Fibroblast of lung (primary cell): Measurements from ENCODE around the gene HDAC4. TPM values are rescaled to one million over a fixed set of nuclear protein-coding genes. Genes with fewer than 3 reads are reported as not detected.

ENCODE experiments used
- DNase-seq, 2 donors: peaks; one replicate each; pipeline versions ENCODE4 v3.0.0 to v3.0.0-alpha.2; 2010; ENCODE audit warnings: low read depth in 2 of 2
- H2AFZ ChIP-seq: 2 replicates; pipeline ENCODE4 v1.5.1; 2012; ENCODE audit warnings: low read length, control low read depth, inconsistent platforms
- H3K27ac ChIP-seq: 2 replicates; pipeline ENCODE4 v1.5.1; 2011; ENCODE audit warnings: low read length, control low read depth; ENCODE audit not compliant: insufficient read depth
- H3K27me3 ChIP-seq: 2 replicates; pipeline ENCODE4 v1.5.1; 2011; ENCODE audit warnings: mild to moderate bottlenecking, low read length; ENCODE audit not compliant: control insufficient read depth, insufficient read depth
- H3K36me3 ChIP-seq: 2 replicates; pipeline ENCODE4 v1.5.1; 2011; ENCODE audit warnings: low read length; ENCODE audit not compliant: control insufficient read depth, insufficient read depth
- H3K4me1 ChIP-seq: 2 replicates; pipeline ENCODE4 v1.5.1; 2011; ENCODE audit warnings: low read length; ENCODE audit not compliant: control insufficient read depth, insufficient read depth; ENCODE audit errors: extremely low read depth
- H3K4me2 ChIP-seq: 2 replicates; pipeline ENCODE4 v1.5.1; 2011; ENCODE audit warnings: low read length, control low read depth; ENCODE audit not compliant: insufficient read depth; ENCODE audit errors: extremely low read depth
- H3K4me3 ChIP-seq, 4 experiments: fragments of 200-600 bp in 1 of 4; sonication (generic) in 1 of 4; replicated peaks in 1 of 4; 2 replicates each; pipeline ENCODE4 v1.5.1; 2011 to 2016; ENCODE audit warnings: low read length in 4 of 4, low read depth in 3 of 4, mild to moderate bottlenecking in 3 of 4, control low read depth in 2 of 4, inconsistent platforms in 1 of 4, mixed read lengths in 1 of 4; ENCODE audit not compliant: insufficient read depth in 1 of 4; ENCODE audit errors: control extremely low read depth in 1 of 4
- H3K79me2 ChIP-seq: 2 replicates; pipeline ENCODE4 v1.5.1; 2012; ENCODE audit warnings: mild to moderate bottlenecking, low read length, inconsistent platforms; ENCODE audit not compliant: control insufficient read depth, insufficient read depth
- H3K9ac ChIP-seq: 2 replicates; pipeline ENCODE4 v1.5.1; 2011; ENCODE audit warnings: mild to moderate bottlenecking, low read length, control low read depth; ENCODE audit not compliant: insufficient read depth
- H3K9me3 ChIP-seq: 2 replicates; pipeline ENCODE4 v1.5.1; 2012; ENCODE audit warnings: low read depth, low read length; ENCODE audit not compliant: control insufficient read depth, insufficient read depth
- H4K20me1 ChIP-seq: 2 replicates; pipeline ENCODE4 v1.5.1; 2011; ENCODE audit warnings: low read length; ENCODE audit not compliant: control insufficient read depth, insufficient read depth; ENCODE audit errors: extremely low read depth
- EZH2 ChIP-seq: IDR thresholded peaks from 2 replicates; pipeline ENCODE4 v1.5.1; 2012; ENCODE audit warnings: low read length, control low read depth, mild to moderate bottlenecking; ENCODE audit errors: missing control alignments
- polyA plus RNA-seq, 2 donors: library from polyadenylated mRNA; depleted of rRNA in 1 of 2; stranded (reverse) in 1 of 2; unstranded in 1 of 2; fragments of >200 nt; gene quantifications; 2 replicates each; pipeline ENCODE4 v1.2.1, GENCODE V29; 2011 to 2012; ENCODE audit warnings: missing spikeins in 1 of 2
- total RNA-seq: library from RNA; depleted of rRNA; stranded (reverse); fragments of >200 nt; gene quantifications from 2 replicates; pipeline ENCODE4 v1.2.1, GENCODE V29; 2014
- TF ChIP-seq, protein P1 (sequence below), 2 donors: IDR thresholded peaks in 1 of 2; conservative IDR thresholded peaks in 1 of 2; 1 replicate in 1 of 2; 2 replicates in 1 of 2; pipeline ENCODE4 v1.5.1; 2011 to 2012; ENCODE audit warnings: low read length in 2 of 2, control low read depth in 1 of 2, inconsistent platforms in 1 of 2, low read depth in 1 of 2, mild to moderate bottlenecking in 1 of 2

HDAC4 gene
- total and polyA plus RNA-seq, 2 donors (not counting 1 experiment from before 2014, with no cell fraction given) = 7.4 to 19.8 TPM

DNA sequence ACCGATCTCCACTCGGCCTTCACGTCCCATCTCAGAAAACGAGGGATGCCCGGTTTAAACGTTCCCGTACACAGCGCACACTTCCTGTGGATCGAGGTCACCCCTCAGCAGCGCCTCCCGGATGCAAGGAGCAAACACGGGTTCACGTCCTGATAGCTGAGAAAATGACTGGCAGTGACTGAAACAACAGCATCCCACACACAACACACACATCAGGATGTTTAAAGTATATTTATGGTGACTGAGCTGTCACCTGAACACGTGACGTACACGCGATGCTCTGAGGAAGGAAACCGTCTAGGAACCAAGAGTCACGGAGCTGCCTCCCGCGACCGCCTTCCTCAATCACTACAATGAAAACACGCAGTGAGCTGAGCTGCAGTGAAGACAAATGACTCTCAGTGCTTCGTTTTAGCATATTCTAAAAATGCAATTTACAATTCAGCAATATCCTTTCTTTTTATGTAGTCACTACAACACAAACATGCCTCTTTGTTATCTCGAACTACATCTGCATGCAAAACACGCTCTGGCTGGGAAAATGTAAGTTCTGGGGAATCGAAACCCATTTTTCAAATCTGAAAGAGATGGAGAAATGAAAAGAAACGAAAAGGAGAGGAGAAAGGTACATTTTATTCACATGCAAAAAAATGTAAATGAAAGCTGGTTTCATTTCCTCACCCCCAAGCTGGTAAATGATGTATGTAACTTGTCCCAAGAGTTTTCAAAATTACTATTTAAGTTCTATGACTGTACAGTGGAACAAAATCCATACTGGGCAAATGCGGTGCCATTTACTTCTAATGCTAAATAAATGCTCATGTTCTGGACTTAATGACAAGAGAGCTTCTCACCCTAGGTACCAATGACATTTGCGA, 19.8 kb downstream of the HDAC4 start:
- H3K9me3 ChIP-seq = no peaks in the 10 kb centered on the region
- no peaks in the 10 kb centered on the region for H3K4me1 ChIP-seq
- DNase-seq = no peak
- H3K4me3 ChIP-seq = no peak overlapping the region
- no peak overlapping the region for H3K9ac ChIP-seq
- H2AFZ ChIP-seq = no peak overlapping the region
- H3K36me3 ChIP-seq = no peaks in the 10 kb centered on the region
- H4K20me1 ChIP-seq = no peaks in the 10 kb centered on the region
- TF ChIP-seq EZH2 = no peak
- TF ChIP-seq, protein P1, sequence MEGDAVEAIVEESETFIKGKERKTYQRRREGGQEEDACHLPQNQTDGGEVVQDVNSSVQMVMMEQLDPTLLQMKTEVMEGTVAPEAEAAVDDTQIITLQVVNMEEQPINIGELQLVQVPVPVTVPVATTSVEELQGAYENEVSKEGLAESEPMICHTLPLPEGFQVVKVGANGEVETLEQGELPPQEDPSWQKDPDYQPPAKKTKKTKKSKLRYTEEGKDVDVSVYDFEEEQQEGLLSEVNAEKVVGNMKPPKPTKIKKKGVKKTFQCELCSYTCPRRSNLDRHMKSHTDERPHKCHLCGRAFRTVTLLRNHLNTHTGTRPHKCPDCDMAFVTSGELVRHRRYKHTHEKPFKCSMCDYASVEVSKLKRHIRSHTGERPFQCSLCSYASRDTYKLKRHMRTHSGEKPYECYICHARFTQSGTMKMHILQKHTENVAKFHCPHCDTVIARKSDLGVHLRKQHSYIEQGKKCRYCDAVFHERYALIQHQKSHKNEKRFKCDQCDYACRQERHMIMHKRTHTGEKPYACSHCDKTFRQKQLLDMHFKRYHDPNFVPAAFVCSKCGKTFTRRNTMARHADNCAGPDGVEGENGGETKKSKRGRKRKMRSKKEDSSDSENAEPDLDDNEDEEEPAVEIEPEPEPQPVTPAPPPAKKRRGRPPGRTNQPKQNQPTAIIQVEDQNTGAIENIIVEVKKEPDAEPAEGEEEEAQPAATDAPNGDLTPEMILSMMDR (conservative IDR thresholded peaks at IDR 0.05 in 1 of 2, IDR thresholded peaks at IDR 0.05 in 1 of 2; ENCODE audit: low read depth in 1 of 2, low read length in 2 of 2) = no peak
- H3K4me2 ChIP-seq = no peak overlapping the region
- no peaks in the 10 kb centered on the region for H3K27me3 ChIP-seq
- H3K27ac ChIP-seq = no peak overlapping the region
- no peaks in the 10 kb centered on the region for H3K79me2 ChIP-seq

DNA sequence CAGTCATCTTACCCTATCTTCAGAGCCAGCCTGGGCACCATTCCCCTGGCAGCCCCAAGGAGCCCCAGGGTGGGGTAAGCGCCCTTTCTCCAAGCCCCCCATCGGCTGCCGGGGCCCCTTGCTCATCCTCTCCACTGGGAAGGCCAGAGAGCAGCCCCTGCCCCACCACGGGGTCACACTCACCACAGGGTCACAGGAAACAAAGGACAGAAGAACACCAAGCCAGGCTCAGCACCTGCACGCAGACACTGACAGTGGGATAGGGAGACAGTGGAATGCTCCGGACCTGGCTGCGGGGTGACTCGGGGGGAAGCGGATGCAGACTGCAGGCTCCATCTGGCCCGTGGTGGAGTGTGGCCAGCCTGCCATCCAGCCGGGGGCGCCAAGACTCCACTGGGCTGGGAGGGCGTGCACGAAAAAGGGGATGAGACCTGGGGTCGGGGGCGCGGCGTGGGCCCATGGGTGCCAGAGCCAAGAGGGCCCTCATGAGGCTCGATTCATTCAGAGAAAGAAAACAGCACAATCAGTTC, 21.1 kb downstream of the HDAC4 start:
- Histone ChIP-seq H3K36me3 (no peaks in the 10 kb centered on the region), H2AFZ (no peak overlapping the region), H3K9ac (no peak overlapping the region), H3K4me2 (no peak overlapping the region), H3K79me2 (no peaks in the 10 kb centered on the region), H4K20me1 (no peaks in the 10 kb centered on the region), H3K27ac (no peak overlapping the region), H3K4me1 (no peaks in the 10 kb centered on the region), H3K9me3 (no peaks in the 10 kb centered on the region), H3K4me3 (no peak overlapping the region), H3K27me3 (no peaks in the 10 kb centered on the region)
- TF ChIP-seq, protein P1 (conservative IDR thresholded peaks at IDR 0.05 in 1 of 2, IDR thresholded peaks at IDR 0.05 in 1 of 2; ENCODE audit: low read depth in 1 of 2, low read length in 2 of 2) = no peak
- TF ChIP-seq EZH2 = no peak
- DNase-seq = no peak

DNA sequence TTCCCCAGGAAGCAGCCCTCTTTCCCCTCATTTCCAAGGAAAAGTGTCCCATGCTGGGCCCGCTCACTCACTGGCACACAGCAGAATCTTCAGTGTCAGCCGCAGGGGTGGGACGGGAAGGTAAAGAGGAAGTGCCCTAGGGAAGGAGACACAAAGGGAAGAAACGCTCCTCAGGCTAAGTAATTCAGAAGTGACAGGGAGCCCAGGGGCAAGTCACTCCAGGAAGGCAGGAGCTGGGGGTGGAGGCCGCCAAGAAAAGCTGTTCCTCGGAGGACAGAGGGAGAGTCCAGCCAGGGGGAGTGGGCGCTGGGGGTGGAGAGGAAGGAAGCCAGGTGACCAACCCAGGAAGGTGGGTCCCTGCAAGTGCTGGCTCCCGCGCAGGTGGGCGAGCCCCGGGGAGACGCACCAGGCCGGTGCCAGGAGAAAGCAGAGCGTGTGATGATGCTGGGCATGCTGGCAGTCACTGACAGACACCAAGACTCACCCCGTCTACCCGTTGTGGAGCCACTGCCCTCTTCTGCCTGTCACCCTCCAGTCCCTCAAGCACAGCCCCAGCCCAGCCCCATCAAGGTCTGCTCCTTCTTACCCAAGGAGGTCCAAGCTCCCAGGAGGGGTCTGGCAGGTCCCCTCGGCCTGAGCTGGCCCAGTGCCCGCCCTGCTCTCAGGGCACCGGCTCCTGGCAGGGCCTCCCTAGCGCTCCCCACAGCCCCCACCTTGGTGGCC, 21.7 kb downstream of the HDAC4 start:
- Histone ChIP-seq H3K27me3 (no peaks in the 10 kb centered on the region), H3K79me2 (no peaks in the 10 kb centered on the region), H3K36me3 (no peaks in the 10 kb centered on the region), H3K4me2 (no peak overlapping the region), H2AFZ (no peak overlapping the region), H3K9me3 (no peaks in the 10 kb centered on the region), H3K27ac (no peak overlapping the region), H3K4me3 (no peak overlapping the region), H4K20me1 (no peaks in the 10 kb centered on the region), H3K4me1 (no peaks in the 10 kb centered on the region), H3K9ac (no peak overlapping the region)
- no peak for DNase-seq
- TF ChIP-seq, protein P1 (conservative IDR thresholded peaks at IDR 0.05 in 1 of 2, IDR thresholded peaks at IDR 0.05 in 1 of 2; ENCODE audit: low read depth in 1 of 2, low read length in 2 of 2) = no peak
- TF ChIP-seq EZH2 = no peak
